Measurements from ENCODE around the gene EDIL3. TPM values are rescaled to one million over a fixed set of nuclear protein-coding genes. Genes with fewer than 3 reads are reported as not detected.

The EDIL3 gene
- total RNA-seq, 4 donors from 2014 or later, result 9.4 to 21.5 (median 17.5) TPM

DNA sequence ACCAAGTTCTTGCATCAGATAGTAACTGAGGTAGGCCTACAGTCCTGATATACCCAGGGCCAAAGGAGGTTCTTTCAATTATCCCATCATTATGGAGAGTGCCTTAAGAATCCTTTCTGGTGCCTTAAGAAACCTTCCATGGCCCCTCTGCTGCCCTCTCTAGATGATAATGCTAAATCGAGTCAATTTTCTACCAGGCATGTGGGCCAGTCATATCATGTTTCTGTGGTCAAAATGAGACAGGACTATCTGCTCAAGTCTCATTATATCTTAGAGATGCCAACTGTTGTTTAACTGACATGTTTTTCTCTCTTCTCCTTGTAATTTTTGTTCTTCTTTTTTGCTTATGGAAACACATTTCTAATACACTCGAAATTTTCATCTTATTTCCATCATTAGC lies 127.6 kb downstream of the EDIL3 start:
- no peak for TF ChIP-seq POLR2A (IDR thresholded peaks at IDR 0.05)
- WGBS, result 77% methylated on average over 2 of the region's 2 CpGs
- no peaks in the 10 kb centered on the region for H3K27me3 ChIP-seq
- no peak for DNase-seq (ENCODE audit: low spot score in 2 of 2)
- H3K4me3 ChIP-seq, result no peak overlapping the region
- H3K9me3 ChIP-seq, result no peaks in the 10 kb centered on the region
- H3K4me1 ChIP-seq, result no peaks in the 10 kb centered on the region
- no peak overlapping the region for H3K27ac ChIP-seq
- no peaks in the 10 kb centered on the region for H3K36me3 ChIP-seq

DNA sequence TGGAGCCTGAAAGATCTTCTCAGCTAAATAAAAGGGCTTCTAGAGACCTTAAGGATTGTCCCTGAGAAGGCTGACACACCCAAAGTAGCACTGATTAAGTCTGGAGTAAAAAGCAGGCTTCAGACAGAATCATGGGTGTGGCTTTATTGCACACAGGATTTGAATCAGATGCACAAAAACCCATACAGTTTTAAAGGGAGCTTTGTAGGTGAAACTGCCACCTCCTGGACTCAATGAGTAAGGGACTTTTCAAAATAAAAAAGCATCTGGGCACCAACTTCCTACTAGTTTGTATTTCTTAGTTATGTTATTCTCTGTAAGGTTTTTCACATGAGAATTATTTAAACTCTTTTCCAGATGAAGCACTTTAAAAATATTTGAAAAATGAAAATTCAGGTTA lies 129.4 kb downstream of the EDIL3 start:
- TF ChIP-seq POLR2A (IDR thresholded peaks at IDR 0.05), result no peak
- TF ChIP-seq EP300 (IDR thresholded peaks at IDR 0.05), result no peak
- no peak for TF ChIP-seq POLR2AphosphoS5 (IDR thresholded peaks at IDR 0.05)
- TF ChIP-seq, protein P1, sequence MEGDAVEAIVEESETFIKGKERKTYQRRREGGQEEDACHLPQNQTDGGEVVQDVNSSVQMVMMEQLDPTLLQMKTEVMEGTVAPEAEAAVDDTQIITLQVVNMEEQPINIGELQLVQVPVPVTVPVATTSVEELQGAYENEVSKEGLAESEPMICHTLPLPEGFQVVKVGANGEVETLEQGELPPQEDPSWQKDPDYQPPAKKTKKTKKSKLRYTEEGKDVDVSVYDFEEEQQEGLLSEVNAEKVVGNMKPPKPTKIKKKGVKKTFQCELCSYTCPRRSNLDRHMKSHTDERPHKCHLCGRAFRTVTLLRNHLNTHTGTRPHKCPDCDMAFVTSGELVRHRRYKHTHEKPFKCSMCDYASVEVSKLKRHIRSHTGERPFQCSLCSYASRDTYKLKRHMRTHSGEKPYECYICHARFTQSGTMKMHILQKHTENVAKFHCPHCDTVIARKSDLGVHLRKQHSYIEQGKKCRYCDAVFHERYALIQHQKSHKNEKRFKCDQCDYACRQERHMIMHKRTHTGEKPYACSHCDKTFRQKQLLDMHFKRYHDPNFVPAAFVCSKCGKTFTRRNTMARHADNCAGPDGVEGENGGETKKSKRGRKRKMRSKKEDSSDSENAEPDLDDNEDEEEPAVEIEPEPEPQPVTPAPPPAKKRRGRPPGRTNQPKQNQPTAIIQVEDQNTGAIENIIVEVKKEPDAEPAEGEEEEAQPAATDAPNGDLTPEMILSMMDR (IDR thresholded peaks at IDR 0.05), result no peak
- H3K4me3 ChIP-seq, result no peak overlapping the region
- no peak overlapping the region for H3K27ac ChIP-seq
- no peaks in the 10 kb centered on the region for H3K9me3 ChIP-seq
- no peaks in the 10 kb centered on the region for H3K27me3 ChIP-seq
- DNase-seq (ENCODE audit: low spot score in 2 of 2), result no peak
- H3K4me1 ChIP-seq, result no peaks in the 10 kb centered on the region
- H3K36me3 ChIP-seq, result no peaks in the 10 kb centered on the region

DNA sequence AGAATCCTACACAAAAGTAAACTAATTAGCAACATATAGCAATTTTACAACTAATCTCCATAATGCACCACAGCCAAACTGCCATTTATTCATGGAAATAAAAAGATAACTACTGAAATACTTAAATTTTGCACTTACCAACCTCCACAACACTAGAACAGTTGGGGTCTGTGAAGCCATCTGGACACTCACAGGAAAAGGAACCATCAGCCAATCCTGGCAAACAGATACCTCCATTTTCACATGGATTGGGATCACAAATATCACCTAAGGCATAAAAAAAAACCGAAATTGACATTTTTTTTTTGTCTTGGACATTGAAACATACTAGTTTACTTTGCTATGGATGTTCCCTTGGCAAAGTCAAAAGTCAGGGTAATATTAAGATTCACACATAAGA lies 130.7 kb downstream of the EDIL3 start:
- H3K27ac ChIP-seq, result no peak overlapping the region
- H3K9me3 ChIP-seq, result no peaks in the 10 kb centered on the region
- H3K4me3 ChIP-seq, result no peak overlapping the region
- no peak for DNase-seq (ENCODE audit: low spot score in 2 of 2)
- no peaks in the 10 kb centered on the region for H3K4me1 ChIP-seq
- no peaks in the 10 kb centered on the region for H3K27me3 ChIP-seq
- WGBS, result 89% methylated on average over 1 of the region's 1 CpG
- no peak for TF ChIP-seq POLR2A (IDR thresholded peaks at IDR 0.05)
- no peak for TF ChIP-seq EP300 (IDR thresholded peaks at IDR 0.05)
- no peak for TF ChIP-seq POLR2AphosphoS5 (IDR thresholded peaks at IDR 0.05)
- TF ChIP-seq, protein P1 (IDR thresholded peaks at IDR 0.05), result no peak
- H3K36me3 ChIP-seq, result no peaks in the 10 kb centered on the region

DNA sequence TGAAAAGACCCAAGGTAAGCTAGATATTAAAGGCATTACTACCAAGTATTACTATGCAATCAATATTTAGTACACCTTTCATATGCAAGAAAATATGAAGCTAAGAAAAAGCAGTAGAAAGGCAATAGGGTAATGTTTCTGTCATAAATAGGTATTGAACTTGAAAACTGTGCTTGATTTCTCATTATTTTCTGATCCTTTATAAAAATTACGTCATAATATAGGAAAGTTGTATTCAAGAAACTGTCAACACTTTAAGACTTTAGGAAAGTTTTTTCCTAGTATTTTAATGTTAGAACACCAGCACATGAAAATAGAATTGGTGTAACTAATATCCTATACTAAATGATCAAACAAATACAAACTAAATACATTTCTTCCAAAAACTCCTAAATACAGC lies 133.2 kb downstream of the EDIL3 start:
- TF ChIP-seq, protein P1 (IDR thresholded peaks at IDR 0.05), result no peak
- TF ChIP-seq POLR2AphosphoS5 (IDR thresholded peaks at IDR 0.05) (no peak), EP300 (IDR thresholded peaks at IDR 0.05) (no peak), POLR2A (IDR thresholded peaks at IDR 0.05) (no peak)
- Histone ChIP-seq H3K27ac (no peak overlapping the region), H3K4me3 (no peak overlapping the region), H3K9me3 (no peaks in the 10 kb centered on the region), H3K27me3 (no peaks in the 10 kb centered on the region), H3K4me1 (no peaks in the 10 kb centered on the region), H3K36me3 (no peaks in the 10 kb centered on the region)
- WGBS, result 88% methylated on average over 1 of the region's 1 CpG
- DNase-seq (ENCODE audit: low spot score in 2 of 2), result no peak

DNA sequence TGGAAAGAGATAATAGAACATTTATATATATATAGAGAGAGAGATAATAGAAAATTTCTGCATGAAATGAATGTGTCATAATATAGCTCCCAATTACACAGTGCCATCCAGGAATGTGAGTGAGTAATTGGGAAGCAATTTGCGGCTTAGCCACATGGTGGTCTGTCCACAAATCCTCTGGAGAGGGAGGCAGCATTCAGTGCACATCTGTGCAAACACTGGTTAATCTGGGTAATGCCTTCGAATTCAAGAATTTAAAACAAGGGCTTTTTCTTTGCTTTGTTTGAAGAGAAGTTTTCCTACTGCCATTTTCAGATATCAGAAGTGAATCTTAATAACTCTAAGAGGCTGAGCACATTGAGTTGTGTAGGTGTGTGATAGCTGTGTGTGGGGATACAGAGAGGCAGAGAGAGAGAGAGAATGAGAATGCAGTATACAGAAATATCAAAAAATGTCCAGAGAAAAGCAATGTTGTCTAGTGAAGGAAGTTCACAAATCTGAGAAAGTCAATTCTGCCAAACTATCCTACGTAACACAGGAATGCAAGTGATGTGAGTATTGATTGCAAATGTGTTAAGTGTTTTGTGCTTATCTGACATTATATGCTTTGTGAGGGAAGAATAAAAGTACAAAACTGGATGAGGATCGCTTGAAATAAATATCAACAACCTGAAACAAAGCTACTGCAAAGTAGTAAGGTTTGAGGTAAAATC lies 134.6 kb downstream of the EDIL3 start:
- Histone ChIP-seq H3K4me3 (no peak overlapping the region), H3K27me3 (no peaks in the 10 kb centered on the region), H3K36me3 (no peaks in the 10 kb centered on the region), H3K27ac (no peak overlapping the region), H3K4me1 (no peaks in the 10 kb centered on the region), H3K9me3 (no peaks in the 10 kb centered on the region)
- no peak for DNase-seq (ENCODE audit: low spot score in 2 of 2)
- 66% methylated on average over 4 of the region's 4 CpGs for WGBS
- no peak for TF ChIP-seq POLR2AphosphoS5 (IDR thresholded peaks at IDR 0.05)
- no peak for TF ChIP-seq EP300 (IDR thresholded peaks at IDR 0.05)
- TF ChIP-seq POLR2A (IDR thresholded peaks at IDR 0.05), result no peak
- TF ChIP-seq, protein P1 (IDR thresholded peaks at IDR 0.05), result no peak

DNA sequence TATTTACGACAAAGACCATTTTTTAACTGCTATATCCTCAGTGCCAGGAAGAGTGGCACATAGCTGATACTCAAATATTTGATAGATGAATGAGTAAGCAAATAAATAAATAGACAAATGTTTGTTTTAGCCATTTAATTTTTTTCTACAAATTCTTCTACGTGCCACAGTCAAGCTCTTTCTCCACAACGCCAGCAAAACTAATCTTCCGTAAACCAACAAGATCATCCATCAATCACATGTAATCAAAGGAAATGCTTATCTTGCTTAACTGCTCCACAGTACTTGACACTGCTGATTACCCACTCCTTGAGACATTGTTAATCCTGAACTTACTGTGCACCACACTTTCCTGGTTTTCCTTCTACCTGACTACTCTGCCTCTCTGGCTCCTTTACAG lies 136.7 kb downstream of the EDIL3 start:
- Histone ChIP-seq H3K9me3 (no peaks in the 10 kb centered on the region), H3K4me1 (no peaks in the 10 kb centered on the region), H3K4me3 (no peak overlapping the region), H3K27ac (no peak overlapping the region), H3K36me3 (no peaks in the 10 kb centered on the region), H3K27me3 (no peaks in the 10 kb centered on the region)
- 85% methylated on average over 4 of the region's 4 CpGs for WGBS
- TF ChIP-seq POLR2AphosphoS5 (IDR thresholded peaks at IDR 0.05) (no peak), EP300 (IDR thresholded peaks at IDR 0.05) (no peak), POLR2A (IDR thresholded peaks at IDR 0.05) (no peak)
- TF ChIP-seq, protein P1 (IDR thresholded peaks at IDR 0.05), result no peak
- DNase-seq (ENCODE audit: low spot score in 2 of 2), result no peak

Data from suprapubic skin (tissue), 4 donors.